ENCODE data around the gene TMEM120B. TPM values are rescaled to one million over a fixed set of nuclear protein-coding genes. Genes with fewer than 3 reads are reported as not detected.
A peak's percentile ranks its signal among the peaks of the same experiment; 100 is the strongest.

TMEM120B gene
- total RNA-seq, 1 donor, result 8.3 TPM

DNA sequence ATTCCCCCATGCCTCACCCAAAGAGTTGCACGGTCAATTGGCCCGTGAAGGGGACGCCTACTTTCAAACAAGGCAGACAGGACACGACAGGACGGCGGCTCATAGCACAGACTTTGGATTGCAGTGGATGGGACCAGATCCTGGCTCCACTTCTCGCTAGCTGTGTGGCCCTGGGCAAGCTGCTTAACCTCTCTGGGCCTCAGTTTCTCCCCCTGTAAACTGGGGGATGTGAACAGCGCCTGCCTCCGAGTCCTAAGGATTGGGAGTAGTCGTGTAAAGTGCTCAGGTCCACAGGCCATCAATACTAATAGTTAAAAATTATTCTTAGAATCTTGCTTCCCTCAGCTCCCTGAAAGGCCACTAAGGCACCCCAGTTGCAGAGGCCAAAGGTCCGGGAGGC lies 67.9 kb downstream of the TMEM120B start:
- TF ChIP-seq, protein P1, sequence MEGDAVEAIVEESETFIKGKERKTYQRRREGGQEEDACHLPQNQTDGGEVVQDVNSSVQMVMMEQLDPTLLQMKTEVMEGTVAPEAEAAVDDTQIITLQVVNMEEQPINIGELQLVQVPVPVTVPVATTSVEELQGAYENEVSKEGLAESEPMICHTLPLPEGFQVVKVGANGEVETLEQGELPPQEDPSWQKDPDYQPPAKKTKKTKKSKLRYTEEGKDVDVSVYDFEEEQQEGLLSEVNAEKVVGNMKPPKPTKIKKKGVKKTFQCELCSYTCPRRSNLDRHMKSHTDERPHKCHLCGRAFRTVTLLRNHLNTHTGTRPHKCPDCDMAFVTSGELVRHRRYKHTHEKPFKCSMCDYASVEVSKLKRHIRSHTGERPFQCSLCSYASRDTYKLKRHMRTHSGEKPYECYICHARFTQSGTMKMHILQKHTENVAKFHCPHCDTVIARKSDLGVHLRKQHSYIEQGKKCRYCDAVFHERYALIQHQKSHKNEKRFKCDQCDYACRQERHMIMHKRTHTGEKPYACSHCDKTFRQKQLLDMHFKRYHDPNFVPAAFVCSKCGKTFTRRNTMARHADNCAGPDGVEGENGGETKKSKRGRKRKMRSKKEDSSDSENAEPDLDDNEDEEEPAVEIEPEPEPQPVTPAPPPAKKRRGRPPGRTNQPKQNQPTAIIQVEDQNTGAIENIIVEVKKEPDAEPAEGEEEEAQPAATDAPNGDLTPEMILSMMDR (IDR thresholded peaks at IDR 0.05; ENCODE audit: extremely low read depth, low read depth, low read length), result no peak
- no peak overlapping the region for H2AFZ ChIP-seq (ENCODE audit: low read length)
- no peaks in the 10 kb centered on the region for H3K9me3 ChIP-seq (ENCODE audit: low read depth, low read length)
- H3K36me3 ChIP-seq (ENCODE audit: insufficient read depth, low read length), result peaks cover 3% of the 10 kb centered on the region
- H3K27me3 ChIP-seq (ENCODE audit: insufficient read depth, low read length), result no peaks in the 10 kb centered on the region
- H4K20me1 ChIP-seq (ENCODE audit: insufficient read depth, low read length), result peaks cover 13% of the 10 kb centered on the region
- H3K4me1 ChIP-seq (ENCODE audit: insufficient read depth, low read length), result peaks cover 28% of the 10 kb centered on the region
- H3K79me2 ChIP-seq (ENCODE audit: insufficient read depth, low read length), result no peaks in the 10 kb centered on the region
- DNase-seq (ENCODE audit: insufficient read length, low spot score, missing footprints), result no peak
- no peak overlapping the region for H3K27ac ChIP-seq (ENCODE audit: low read depth, low read length)
- no peak overlapping the region for H3K4me3 ChIP-seq (ENCODE audit: insufficient read depth, low read length)
- H3K4me2 ChIP-seq (ENCODE audit: insufficient read depth, low read length), result no peak overlapping the region

DNA sequence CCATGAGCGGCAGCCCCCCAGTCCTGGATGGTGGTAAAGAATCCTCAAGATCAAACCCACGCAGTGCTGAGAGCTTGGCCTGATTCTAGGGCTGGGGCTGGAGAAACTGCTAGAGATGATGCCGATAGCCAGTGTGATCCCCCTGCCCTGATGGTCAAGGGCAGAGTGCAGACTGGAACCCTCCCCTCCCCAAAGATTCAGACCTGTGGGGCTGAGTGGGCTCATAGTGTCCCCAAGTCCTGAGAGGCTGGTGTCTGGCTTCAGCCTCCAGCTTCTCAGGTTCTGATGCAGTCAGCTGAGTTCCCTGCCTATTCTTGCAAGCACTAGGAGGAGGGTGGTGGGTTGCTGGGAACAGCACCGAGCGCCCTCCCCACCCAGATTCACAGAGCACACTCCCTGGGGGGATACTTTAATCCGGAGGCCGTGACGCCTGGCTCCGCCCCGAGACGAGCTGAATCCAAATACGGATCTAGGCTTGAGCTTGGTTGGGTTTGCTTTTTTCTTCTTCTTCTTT lies 69.0 kb downstream of the TMEM120B start:
- Histone ChIP-seq H3K4me2 (ENCODE audit: insufficient read depth, low read length) (peak overlapping the region; percentile 80), H3K4me1 (ENCODE audit: insufficient read depth, low read length) (peaks cover 33% of the 10 kb centered on the region), H4K20me1 (ENCODE audit: insufficient read depth, low read length) (peaks cover 13% of the 10 kb centered on the region), H3K36me3 (ENCODE audit: insufficient read depth, low read length) (peaks cover 3% of the 10 kb centered on the region), H3K9me3 (ENCODE audit: low read depth, low read length) (no peaks in the 10 kb centered on the region), H3K27me3 (ENCODE audit: insufficient read depth, low read length) (no peaks in the 10 kb centered on the region), H2AFZ (ENCODE audit: low read length) (peak overlapping the region; percentile 31), H3K79me2 (ENCODE audit: insufficient read depth, low read length) (no peaks in the 10 kb centered on the region), H3K27ac (ENCODE audit: low read depth, low read length) (peak overlapping the region; percentile 66), H3K4me3 (ENCODE audit: insufficient read depth, low read length) (peak overlapping the region; percentile 32)
- DNase-seq (ENCODE audit: insufficient read length, low spot score, missing footprints), result peak; percentile 87
- TF ChIP-seq, protein P1 (IDR thresholded peaks at IDR 0.05; ENCODE audit: extremely low read depth, low read depth, low read length), result no peak

DNA sequence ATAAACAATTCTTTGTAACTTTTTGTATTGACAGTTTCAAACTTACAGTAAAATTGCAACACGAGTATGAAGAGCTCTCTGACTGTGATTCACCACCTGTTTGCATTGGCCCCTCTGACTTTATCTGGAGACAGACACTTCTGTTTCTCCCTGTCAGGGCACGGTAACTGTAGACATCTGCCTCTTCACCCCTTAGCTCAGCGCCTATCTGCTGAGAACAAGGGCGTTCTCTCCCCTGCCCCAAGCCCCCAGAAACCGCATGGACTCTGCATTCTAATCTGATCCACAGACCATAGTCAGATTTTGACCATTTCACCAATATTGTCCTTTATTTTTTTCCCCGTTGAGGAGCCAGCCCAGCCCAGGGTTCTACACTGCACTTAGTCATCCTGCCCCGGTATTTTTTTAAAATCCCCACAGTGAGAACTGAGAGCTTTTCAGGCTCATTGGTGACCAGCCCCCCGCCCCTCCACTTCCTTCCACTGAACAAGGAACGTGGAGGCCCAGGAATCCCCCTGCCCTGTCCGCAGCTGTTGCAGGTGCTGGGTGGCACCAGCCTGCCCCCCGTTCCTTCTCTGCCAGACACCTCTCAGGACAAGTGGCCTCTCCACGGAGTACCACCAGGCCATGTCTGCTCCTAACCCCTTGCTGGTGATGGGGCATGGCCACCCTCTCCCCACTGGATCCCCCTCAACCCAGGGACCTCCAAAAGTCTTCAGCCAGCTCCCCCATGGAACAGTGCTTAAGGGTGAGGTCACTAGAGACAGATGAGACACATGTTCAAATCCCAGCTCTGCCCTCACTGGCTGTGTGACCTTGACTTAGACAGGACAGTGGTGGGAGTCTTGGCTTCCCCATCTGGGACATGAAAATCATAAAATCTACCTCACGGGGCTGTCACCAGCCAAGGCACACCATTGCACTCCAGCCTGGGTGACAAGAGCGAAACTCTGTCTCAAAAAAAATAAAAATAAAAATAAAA lies 69.7 kb downstream of the TMEM120B start:
- Histone ChIP-seq H3K27me3 (ENCODE audit: insufficient read depth, low read length) (no peaks in the 10 kb centered on the region), H4K20me1 (ENCODE audit: insufficient read depth, low read length) (peaks cover 15% of the 10 kb centered on the region), H3K27ac (ENCODE audit: low read depth, low read length) (peak overlapping the region; percentile 66), H2AFZ (ENCODE audit: low read length) (no peak overlapping the region), H3K4me3 (ENCODE audit: insufficient read depth, low read length) (peak overlapping the region; percentile 37), H3K4me1 (ENCODE audit: insufficient read depth, low read length) (peaks cover 34% of the 10 kb centered on the region), H3K9me3 (ENCODE audit: low read depth, low read length) (no peaks in the 10 kb centered on the region), H3K79me2 (ENCODE audit: insufficient read depth, low read length) (no peaks in the 10 kb centered on the region), H3K36me3 (ENCODE audit: insufficient read depth, low read length) (peaks cover 3% of the 10 kb centered on the region), H3K4me2 (ENCODE audit: insufficient read depth, low read length) (peak overlapping the region; percentile 80)
- peak; percentile 93 for DNase-seq (ENCODE audit: insufficient read length, low spot score, missing footprints)
- TF ChIP-seq, protein P1 (IDR thresholded peaks at IDR 0.05; ENCODE audit: extremely low read depth, low read depth, low read length), result no peak

DNA sequence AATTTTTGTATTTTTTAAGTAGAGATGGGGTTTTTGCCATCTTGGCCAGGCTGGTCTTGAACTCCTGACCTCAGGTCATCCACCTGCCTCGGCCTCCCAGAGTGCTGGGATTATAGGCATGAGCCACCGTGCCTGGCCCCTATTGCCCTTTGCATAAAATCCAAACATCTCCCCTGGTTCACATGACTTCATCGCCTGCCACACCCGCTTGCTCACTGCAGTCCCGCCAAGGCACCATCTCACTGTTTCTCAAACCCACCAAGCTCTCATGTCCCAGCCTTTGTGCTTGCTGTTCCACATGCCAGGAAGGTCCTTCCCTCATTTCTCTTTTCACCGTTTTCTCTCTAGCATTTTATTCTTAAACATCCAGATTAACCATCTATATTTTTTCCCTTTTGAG lies 71.2 kb downstream of the TMEM120B start:
- no peaks in the 10 kb centered on the region for H3K79me2 ChIP-seq (ENCODE audit: insufficient read depth, low read length)
- DNase-seq (ENCODE audit: insufficient read length, low spot score, missing footprints), result no peak
- H3K36me3 ChIP-seq (ENCODE audit: insufficient read depth, low read length), result peaks cover 3% of the 10 kb centered on the region
- no peak overlapping the region for H2AFZ ChIP-seq (ENCODE audit: low read length)
- no peaks in the 10 kb centered on the region for H3K9me3 ChIP-seq (ENCODE audit: low read depth, low read length)
- peak overlapping the region; percentile 8 for H3K27ac ChIP-seq (ENCODE audit: low read depth, low read length)
- TF ChIP-seq, protein P1 (IDR thresholded peaks at IDR 0.05; ENCODE audit: extremely low read depth, low read depth, low read length), result no peak
- no peak overlapping the region for H3K4me3 ChIP-seq (ENCODE audit: insufficient read depth, low read length)
- H3K4me1 ChIP-seq (ENCODE audit: insufficient read depth, low read length), result peaks cover 34% of the 10 kb centered on the region
- H4K20me1 ChIP-seq (ENCODE audit: insufficient read depth, low read length), result peaks cover 15% of the 10 kb centered on the region
- H3K27me3 ChIP-seq (ENCODE audit: insufficient read depth, low read length), result no peaks in the 10 kb centered on the region
- no peak overlapping the region for H3K4me2 ChIP-seq (ENCODE audit: insufficient read depth, low read length)

Data from osteoblast (primary cell).